ENCODE data around the gene ZNF239.

DNA sequence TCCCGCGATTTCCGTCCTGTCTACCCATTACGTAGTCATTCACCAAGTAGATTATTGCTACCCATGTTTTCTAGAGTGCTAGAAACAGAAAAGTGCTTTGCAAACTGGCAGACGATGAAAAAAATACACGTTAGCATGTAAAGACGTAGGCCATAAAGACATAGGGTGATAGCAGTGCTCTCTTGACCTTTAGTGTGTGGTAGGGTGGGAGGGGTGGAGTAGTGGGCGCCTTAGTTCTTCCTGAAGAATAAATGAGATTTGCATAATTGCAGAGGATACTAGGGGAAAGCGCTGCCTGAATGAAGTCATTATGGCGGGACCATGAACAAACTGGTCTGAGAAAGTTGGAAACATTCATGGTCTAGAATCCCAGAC is 32.8 kb upstream of the ZNF239 start:
- TF ChIP-seq EZH2phosphoT487 (IDR thresholded peaks at IDR 0.05; ENCODE audit: borderline replicate concordance), result no peak
- no peak for TF ChIP-seq CTCF (conservative IDR thresholded peaks at IDR 0.05; ENCODE audit: low read length)

Data from Loucy (cell line).